NB4 (cell line): ENCODE results near the gene MAD1L1.

ENCODE experiments used
- DNase-seq: peaks from one replicate; pipeline ENCODE4 v3.0.0; 2010; ENCODE audit warnings: low read depth
- H3K4me3 ChIP-seq: one replicate; pipeline ENCODE4 v1.5.1; 2011; ENCODE audit warnings: mild to moderate bottlenecking, low read depth, low read length, moderate library complexity
- CTCF ChIP-seq: IDR thresholded peaks from one replicate; pipeline ENCODE4 v1.5.1; 2012; ENCODE audit warnings: low read depth, low read length
- MAX ChIP-seq: IDR thresholded peaks from 2 replicates; pipeline ENCODE4 v1.6.1; 2011; ENCODE audit warnings: low read depth, low read length
- MYC ChIP-seq: IDR thresholded peaks from 2 replicates; pipeline ENCODE4 v1.6.1; 2011; ENCODE audit warnings: low read depth, low read length
- POLR2A ChIP-seq: IDR thresholded peaks from 2 replicates; pipeline ENCODE4 v1.6.1; 2011; ENCODE audit warnings: mild to moderate bottlenecking; ENCODE audit not compliant: insufficient read length; ENCODE audit errors: extremely low read depth

Gene MAD1L1

GRCh38 chr7:2219606-2220005 lies 13.1 kb downstream of the MAD1L1 start:
- no peak overlapping the region for H3K4me3 ChIP-seq
- DNase-seq = no peak
- no peak for TF ChIP-seq MYC
- no peak for TF ChIP-seq POLR2A
- TF ChIP-seq MAX = no peak
- TF ChIP-seq CTCF = no peak

GRCh38 chr7:2219136-2219535 lies 13.6 kb downstream of the MAD1L1 start:
- no peak for TF ChIP-seq POLR2A
- no peak for TF ChIP-seq MAX
- TF ChIP-seq CTCF = no peak
- no peak for TF ChIP-seq MYC

GRCh38 chr7:2218444-2218785 lies 14.3 kb downstream of the MAD1L1 start:
- DNase-seq = no peak
- TF ChIP-seq POLR2A (no peak), MAX (no peak)
- no peak overlapping the region for H3K4me3 ChIP-seq

More at GRCh38 chr7:2219136-2219535, 13.6 kb downstream of the MAD1L1 start:
- no peak overlapping the region for H3K4me3 ChIP-seq
- no peak for DNase-seq

GRCh38 chr7:2217716-2218443 lies 14.9 kb downstream of the MAD1L1 start:
- no peak for TF ChIP-seq POLR2A
- no peak for TF ChIP-seq MYC
- TF ChIP-seq MAX = no peak
- no peak for TF ChIP-seq CTCF
- no peak for DNase-seq
- no peak overlapping the region for H3K4me3 ChIP-seq

- no peak for TF ChIP-seq MYC
- no peak for DNase-seq
- no peak overlapping the region for H3K4me3 ChIP-seq
Observed at GRCh38 chr7:2217206-2217605, 15.5 kb downstream of the MAD1L1 start.

- no peak for DNase-seq
- no peak for TF ChIP-seq MAX
- no peak for TF ChIP-seq CTCF
- no peak for TF ChIP-seq POLR2A
- no peak for TF ChIP-seq MYC
- H3K4me3 ChIP-seq = no peak overlapping the region
Observed at GRCh38 chr7:2215851-2216250, 16.9 kb downstream of the MAD1L1 start.

GRCh38 chr7:2214636-2215035 lies 18.1 kb downstream of the MAD1L1 start:
- no peak for DNase-seq
- H3K4me3 ChIP-seq = no peak overlapping the region
- TF ChIP-seq POLR2A = no peak
- no peak for TF ChIP-seq MAX
- no peak for TF ChIP-seq CTCF
- no peak for TF ChIP-seq MYC
